HG02970 (cell line): Measurements from ENCODE around the gene TRIM43.
"Not testable (repeated sequence)": the region's sequence is repeated elsewhere in the genome, so short reads cannot be mapped to it uniquely, and the experiment has no call there.

Source experiments
- ATAC-seq: cut with Tn5 transposase; IDR thresholded peaks from one replicate; pipeline ENCODE4 v1.9.1; 2021; ENCODE audit warnings: mild to moderate bottlenecking, moderate library complexity, moderate number of reproducible peaks; ENCODE audit not compliant: unreplicated experiment, low FRiP score

Gene TRIM43

GRCh38 chr2:95591701-95592100 lies at the start of gene TRIM43:
Gene TRIM43 (plus strand): TSS chr2:95592001. CDS start chr2:95594024, 2,023 bp downstream.
- not testable (repeated sequence) for ATAC-seq

GRCh38 chr2:95551055-95551568 lies 40.7 kb upstream of the TRIM43 start:
- ATAC-seq = no peak

GRCh38 chr2:95552911-95553310 lies 38.9 kb upstream of the TRIM43 start:
- no peak for ATAC-seq

- ATAC-seq = no peak
Measured at GRCh38 chr2:95569170-95569569, 22.6 kb upstream of the TRIM43 start.

GRCh38 chr2:95573866-95574265 lies 17.9 kb upstream of the TRIM43 start:
- ATAC-seq = no peak

GRCh38 chr2:95574506-95574905 lies 17.3 kb upstream of the TRIM43 start:
- ATAC-seq = no peak

GRCh38 chr2:95575857-95576256 lies 15.9 kb upstream of the TRIM43 start:
- no peak for ATAC-seq

GRCh38 chr2:95578539-95578938 lies 13.3 kb upstream of the TRIM43 start:
- ATAC-seq = no peak

GRCh38 chr2:95583545-95583944 lies 8.3 kb upstream of the TRIM43 start:
- ATAC-seq = not testable (repeated sequence)

- ATAC-seq = not testable (repeated sequence)
Measured at GRCh38 chr2:95584321-95584720, 7.5 kb upstream of the TRIM43 start.

GRCh38 chr2:95589777-95590536 lies 1.8 kb upstream of the TRIM43 start:
- not testable (repeated sequence) for ATAC-seq

GRCh38 chr2:95592973-95593372 lies 1.2 kb downstream of the TRIM43 start:
- ATAC-seq = not testable (repeated sequence)

- not testable (repeated sequence) for ATAC-seq
Measured at GRCh38 chr2:95595012-95595411, 3.2 kb downstream of the TRIM43 start.

- not testable (repeated sequence) for ATAC-seq
Measured at GRCh38 chr2:95601301-95601700, 9.5 kb downstream of the TRIM43 start.

GRCh38 chr2:95602146-95602545 lies 10.3 kb downstream of the TRIM43 start:
- not testable (repeated sequence) for ATAC-seq

GRCh38 chr2:95608356-95608755 lies 16.6 kb downstream of the TRIM43 start:
- ATAC-seq = not testable (repeated sequence)

GRCh38 chr2:95609764-95610163 lies 18.0 kb downstream of the TRIM43 start:
- ATAC-seq = not testable (repeated sequence)

GRCh38 chr2:95613048-95613447 lies 21.2 kb downstream of the TRIM43 start:
- ATAC-seq = not testable (repeated sequence)

- ATAC-seq = not testable (repeated sequence)
Measured at GRCh38 chr2:95622728-95623127, 30.9 kb downstream of the TRIM43 start.

GRCh38 chr2:95630987-95631386 lies 39.2 kb downstream of the TRIM43 start:
- ATAC-seq = not testable (repeated sequence)

GRCh38 chr2:95633626-95634259 lies 41.9 kb downstream of the TRIM43 start:
- ATAC-seq = not testable (repeated sequence)
